Measurements from ENCODE around the gene HOMER2.

HOMER2 gene

GRCh38 chr15:82909080-82909815, 43.3 kb downstream of the HOMER2 start:
- Mint-ChIP-seq H3K27me3 (ENCODE audit: low read depth, poor library complexity) (peaks cover 9% of the 10 kb centered on the region), H3K36me3 (ENCODE audit: low read depth) (peaks cover 36% of the 10 kb centered on the region), H3K9me3 (peaks cover 29% of the 10 kb centered on the region), H3K27ac (no peak overlapping the region), H3K4me3 (no peak overlapping the region), H3K4me1 (peaks cover 9% of the 10 kb centered on the region)
- no peak for DNase-seq
- TF ChIP-seq CTCF (IDR thresholded peaks at IDR 0.05), result no peak

- Mint-ChIP-seq H3K4me3 (no peak overlapping the region), H3K9me3 (peaks cover 29% of the 10 kb centered on the region), H3K4me1 (no peaks in the 10 kb centered on the region), H3K36me3 (ENCODE audit: low read depth) (peaks cover 36% of the 10 kb centered on the region), H3K27me3 (ENCODE audit: low read depth, poor library complexity) (peaks cover 7% of the 10 kb centered on the region), H3K27ac (no peak overlapping the region)
- TF ChIP-seq CTCF (IDR thresholded peaks at IDR 0.05), result no peak
- DNase-seq, result no peak
Observed at GRCh38 chr15:82907350-82907749, 45.2 kb downstream of the HOMER2 start.

- H3K9me3 Mint-ChIP-seq, result peaks cover 29% of the 10 kb centered on the region
- no peak for DNase-seq
- TF ChIP-seq CTCF (IDR thresholded peaks at IDR 0.05), result no peak
- H3K27me3 Mint-ChIP-seq (ENCODE audit: low read depth, poor library complexity), result peaks cover 7% of the 10 kb centered on the region
- no peak overlapping the region for H3K27ac Mint-ChIP-seq
- peaks cover 28% of the 10 kb centered on the region for H3K36me3 Mint-ChIP-seq (ENCODE audit: low read depth)
- H3K4me3 Mint-ChIP-seq, result no peak overlapping the region
- H3K4me1 Mint-ChIP-seq, result peaks cover 12% of the 10 kb centered on the region
Observed at GRCh38 chr15:82904574-82904973, 47.9 kb downstream of the HOMER2 start.

- H3K27ac Mint-ChIP-seq, result no peak overlapping the region
- no peak for DNase-seq
- peaks cover 19% of the 10 kb centered on the region for H3K9me3 Mint-ChIP-seq
- no peak overlapping the region for H3K4me3 Mint-ChIP-seq
- H3K4me1 Mint-ChIP-seq, result peaks cover 20% of the 10 kb centered on the region
- peaks cover 18% of the 10 kb centered on the region for H3K36me3 Mint-ChIP-seq (ENCODE audit: low read depth)
- no peak for TF ChIP-seq CTCF (IDR thresholded peaks at IDR 0.05)
- H3K27me3 Mint-ChIP-seq (ENCODE audit: low read depth, poor library complexity), result peaks cover 7% of the 10 kb centered on the region
Observed at GRCh38 chr15:82903511-82903910, 49.0 kb downstream of the HOMER2 start.

GRCh38 chr15:82901114-82901805, 51.3 kb downstream of the HOMER2 start:
- Mint-ChIP-seq H3K4me1 (peaks cover 24% of the 10 kb centered on the region), H3K36me3 (ENCODE audit: low read depth) (peaks cover 7% of the 10 kb centered on the region), H3K4me3 (no peak overlapping the region), H3K27ac (peak overlapping the region; percentile 21), H3K9me3 (no peaks in the 10 kb centered on the region), H3K27me3 (ENCODE audit: low read depth, poor library complexity) (peaks cover under 1% of the 10 kb centered on the region)
- no peak for DNase-seq
- no peak for TF ChIP-seq CTCF (IDR thresholded peaks at IDR 0.05)

All from nephron progenitor cell (in vitro differentiated cells).